ENCODE results near the gene UBQLN4. TPM values are rescaled to one million over a fixed set of nuclear protein-coding genes. Genes with fewer than 3 reads are reported as not detected.

Gene UBQLN4
- 14.3 and 20.0 TPM in 2 replicates for total RNA-seq

DNA sequence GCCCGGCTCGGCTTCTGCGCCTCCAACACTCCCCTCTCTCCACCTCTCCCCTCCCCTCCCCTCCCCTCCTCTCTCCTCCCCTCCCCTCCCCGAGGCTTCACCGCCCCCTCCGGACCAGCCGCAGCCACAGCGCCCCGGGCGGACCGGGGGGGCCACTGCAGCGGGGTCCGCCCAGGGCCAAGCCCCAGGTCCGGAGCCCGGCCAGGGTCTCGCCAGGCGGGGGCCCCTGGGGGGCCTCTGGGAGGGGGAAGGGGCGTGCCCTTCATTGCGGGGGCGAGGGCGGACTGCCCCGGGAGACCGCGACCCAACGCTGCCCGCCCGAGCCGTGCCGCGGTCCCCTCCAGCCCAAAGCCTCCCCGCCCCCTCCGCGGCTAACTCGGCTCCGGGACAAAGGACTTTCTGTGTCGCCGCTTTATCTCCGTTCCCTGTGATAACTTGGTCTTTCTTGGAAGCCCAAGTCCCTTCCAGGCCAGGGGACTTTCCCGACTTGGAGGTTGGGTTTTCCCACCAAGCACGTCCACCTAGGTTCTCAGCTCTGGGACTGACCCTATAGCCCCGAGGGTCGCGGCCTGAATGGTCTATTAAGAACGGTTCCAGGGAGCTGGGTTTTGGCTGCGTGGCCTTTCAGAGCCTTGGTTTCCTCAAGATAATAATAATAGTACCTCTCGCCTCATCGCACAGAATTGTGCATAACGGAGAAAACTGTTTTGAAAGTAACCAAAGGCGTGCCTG, at the start of gene UBQLN4:
Gene UBQLN4 (minus strand): TSS at position 31 of the 732 bp plus-strand sequence. CDS start 97 bp downstream, outside the sequence.

GRCh38 chr1:156082309-156083091, 28.9 kb upstream of the UBQLN4 start, which contains the start of gene MEX3A:
MEX3A (minus strand) TSS chr1:156082465; CDS start chr1:156081998, 467 bp downstream.

GRCh38 chr1:156060937-156061636, 7.5 kb upstream of the UBQLN4 start, which contains the start of gene RAB25:
RAB25 (plus strand) TSS chr1:156061160; CDS start chr1:156061401, 241 bp downstream.

GRCh38 chr1:156054500-156055280, 1.1 kb upstream of the UBQLN4 start, which contains the start of gene LAMTOR2:
LAMTOR2 (plus strand) TSS chr1:156054782; CDS start chr1:156054890, 108 bp downstream.

DNA sequence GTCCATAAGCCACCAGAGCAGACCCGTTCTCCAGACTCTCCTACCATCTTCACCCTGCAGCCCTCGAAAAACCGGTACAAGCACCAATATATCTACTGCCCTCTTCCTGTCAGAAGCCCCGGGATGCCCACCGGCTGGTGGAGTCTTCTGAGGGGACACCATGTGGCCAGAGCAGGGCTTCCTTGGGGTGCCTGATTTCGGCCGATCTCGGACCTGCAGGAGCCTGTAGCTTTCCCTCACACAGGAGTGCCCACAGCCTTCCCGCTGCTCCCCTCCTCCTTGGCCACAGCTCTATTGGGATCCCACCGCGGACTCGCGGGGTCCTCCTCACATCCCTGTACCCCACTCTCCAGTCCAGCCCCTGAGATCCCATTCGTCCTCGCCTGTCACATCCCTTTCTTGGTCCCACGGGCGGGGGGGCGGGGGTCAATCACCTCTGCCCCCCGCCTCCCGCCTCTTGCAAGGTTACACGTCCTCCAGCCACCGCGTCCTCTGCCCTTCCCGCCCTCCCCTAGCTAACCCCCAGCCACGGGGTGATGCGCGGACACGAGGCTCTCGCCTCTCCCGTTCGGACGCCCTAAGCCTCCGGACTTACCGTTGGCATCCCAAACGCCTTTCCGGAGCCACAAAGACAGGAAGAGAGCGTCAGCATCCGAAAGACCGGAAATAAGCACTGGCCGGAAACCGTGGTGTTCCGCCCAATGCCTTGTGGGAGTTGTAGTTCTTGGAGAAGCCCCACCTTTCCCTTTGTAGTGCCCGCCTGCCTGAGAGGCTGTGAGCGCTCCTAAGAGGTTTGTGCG, 33.1 kb downstream of the UBQLN4 start, which contains the start of gene SSR2:
Gene SSR2 (minus strand): TSS at position 659 of the 800 bp plus-strand sequence. CDS start 784 bp downstream, outside the sequence.

Other genes with a start within 250 kb of the UBQLN4 start
- gene GON4L, start 196.6 kb downstream of the UBQLN4 start, total RNA-seq, result 11.6 and 29.6 TPM in 2 replicates
- 30.6 and 31.3 TPM in 2 replicates for gene SYT11, start 194.2 kb downstream of the UBQLN4 start, total RNA-seq
- 23.8 and 27.7 TPM in 2 replicates for gene RIT1, start 142.4 kb downstream of the UBQLN4 start, total RNA-seq
- 11.5 and 57.6 TPM in 2 replicates for gene KHDC4, start 119.4 kb downstream of the UBQLN4 start, total RNA-seq
- not detected in 2 replicates for gene RXFP4, start 112.2 kb downstream of the UBQLN4 start, total RNA-seq
- 118 and 139 TPM in 2 replicates for gene ARHGEF2, start 75.3 kb downstream of the UBQLN4 start, total RNA-seq
- gene SSR2, start 32.8 kb downstream of the UBQLN4 start, total RNA-seq, result 558 and 731 TPM in 2 replicates
- 68.6 and 87.1 TPM in 2 replicates for gene LAMTOR2, start 984 bp upstream of the UBQLN4 start, total RNA-seq
- 0.80 and 3.4 TPM in 2 replicates for gene RAB25, start 7.4 kb upstream of the UBQLN4 start, total RNA-seq
- gene MEX3A, start 28.7 kb upstream of the UBQLN4 start, total RNA-seq, result 7.0 and 15.8 TPM in 2 replicates
- 439 and 479 TPM in 2 replicates for gene LMNA, start 60.9 kb upstream of the UBQLN4 start, total RNA-seq
- gene SEMA4A, start 99.8 kb upstream of the UBQLN4 start, total RNA-seq, result 0.65 and 0.88 TPM in 2 replicates
- gene SLC25A44, start 140.3 kb upstream of the UBQLN4 start, total RNA-seq, result 11.6 and 15.2 TPM in 2 replicates
- 53.4 and 80.4 TPM in 2 replicates for gene PMF1, start 159.2 kb upstream of the UBQLN4 start, total RNA-seq
- gene BGLAP, start 188.4 kb upstream of the UBQLN4 start, total RNA-seq, result 1.2 TPM in 1 of 2 replicates, not detected in the other
- 0.26 and 2.1 TPM in 2 replicates for gene PAQR6, start 194.3 kb upstream of the UBQLN4 start, total RNA-seq
- gene SMG5, start 229.0 kb upstream of the UBQLN4 start, total RNA-seq, result 36.1 and 46.6 TPM in 2 replicates
- 2.5 and 6.6 TPM in 2 replicates for gene TMEM79, start 230.5 kb upstream of the UBQLN4 start, total RNA-seq
- 82.5 and 103 TPM in 2 replicates for gene GLMP, start 241.9 kb upstream of the UBQLN4 start, total RNA-seq
- 5.3 TPM in 1 of 2 replicates, not detected in the other for gene VHLL, start 245.5 kb upstream of the UBQLN4 start, total RNA-seq

Data from epithelial cell of alveolus of lung (primary cell).